Measurements from ENCODE around the gene RHBDF1. TPM values are rescaled to one million over a fixed set of nuclear protein-coding genes. Genes with fewer than 3 reads are reported as not detected.

The RHBDF1 gene
- total and polyA plus RNA-seq, 10 of the 15 experiments (the other 5 are each of a cell fraction or from before 2014, with no cell fraction given) = 0.04 to 0.85 (median 0.36) TPM; not detected in 3

GRCh38 chr16:54237-54581, 18.2 kb downstream of the RHBDF1 start:
- BruUV-seq (replicated peaks) = TSS peak; percentile 81
- H3K9me3 ChIP-seq (replicated peaks; ENCODE audit: control insufficient read depth, insufficient read depth, low read length) = no peaks in the 10 kb centered on the region; the same call in 2 of the 3 replicates
- H2AFZ ChIP-seq (ENCODE audit: control insufficient read depth, low read depth, low read length) = no peak overlapping the region; the same call in 1 of the 2 replicates
- peaks cover 6 to 11% of the 10 kb centered on the region in 2 experiments for H3K36me3 ChIP-seq (ENCODE audit: control insufficient read depth in 2 of 2, insufficient read depth in 2 of 2, low read length in 1 of 2)
- no peaks in the 10 kb centered on the region for H3K27me3 ChIP-seq (replicated peaks in 1 of 2; ENCODE audit: control insufficient read depth in 2 of 2, insufficient read depth in 2 of 2, low read length in 1 of 2)
- H3K4me1 ChIP-seq (ENCODE audit: control insufficient read depth, insufficient read depth, low read length) = no peaks in the 10 kb centered on the region
- no peak for ATAC-seq
- ChIA-PET CTCF (interaction anchor here (1.1 to 2.1 kb wide), 5 partner anchors 12 to 53 kb away, joined by 5 to 14 read pairs (median 11); no protein-coding TSS in a partner anchor), RAD21 (ENCODE audit: unreplicated experiment) (interaction anchor here (1.6 to 2.0 kb wide), 4 partner anchors 11 to 31 kb away, joined by 6 to 22 read pairs (median 6); partner anchors contain the start of gene MPG), POLR2A (interaction anchor here (0.7 to 2.3 kb wide), 3 partner anchors 11 to 16 kb away, joined by 3 to 18 read pairs (median 5); no protein-coding TSS in a partner anchor), SMC1A (ENCODE audit: uncharacterized antibody, unreplicated experiment) (interaction anchor here (1.6 kb wide), 2 partner anchors 10 to 16 kb away, joined by 10 read pairs; no protein-coding TSS in a partner anchor)
- H3K27ac ChIP-seq (ENCODE audit: control insufficient read depth, insufficient read depth) = peak overlapping the region; percentile 39
- peak overlapping the region; percentile 88 for H3K4me3 ChIP-seq
- WGBS (ENCODE audit: insufficient coverage, insufficient replicate concordance, low lambda C conversion rate, missing lambda C conversion rate) = under 1% methylated on average over 12 of the region's 12 CpGs
- H3K79me2 ChIP-seq (ENCODE audit: control insufficient read depth, insufficient read depth, low read length) = peaks cover 43% of the 10 kb centered on the region
- no peaks in the 10 kb centered on the region for H4K20me1 ChIP-seq (ENCODE audit: control insufficient read depth, insufficient read depth)
- no peak for FAIRE-seq
- in situ Hi-C loops (cut with MboI) = no loop called here
- peak overlapping the region; percentile 70 for H3K9ac ChIP-seq (ENCODE audit: control insufficient read depth, insufficient read depth, low read length)
- DNase-seq (ENCODE audit: low read depth, low spot score) = no peak
- peak overlapping the region; percentile 66 for H3K4me2 ChIP-seq (ENCODE audit: control insufficient read depth, insufficient read depth)
- intact Hi-C loops (cut with micrococcal nuclease; ENCODE audit: unreplicated experiment) = no loop called here
- TF ChIP-seq HDAC6 (IDR thresholded peaks at IDR 0.05; ENCODE audit: unreplicated experiment) = no peak
- TF ChIP-seq POLR2AphosphoS2 (IDR thresholded peaks at IDR 0.05; ENCODE audit: low read depth, low read length) = no peak
- no peak for TF ChIP-seq ZNF24 (IDR thresholded peaks at IDR 0.05)
- TF ChIP-seq, protein P1, sequence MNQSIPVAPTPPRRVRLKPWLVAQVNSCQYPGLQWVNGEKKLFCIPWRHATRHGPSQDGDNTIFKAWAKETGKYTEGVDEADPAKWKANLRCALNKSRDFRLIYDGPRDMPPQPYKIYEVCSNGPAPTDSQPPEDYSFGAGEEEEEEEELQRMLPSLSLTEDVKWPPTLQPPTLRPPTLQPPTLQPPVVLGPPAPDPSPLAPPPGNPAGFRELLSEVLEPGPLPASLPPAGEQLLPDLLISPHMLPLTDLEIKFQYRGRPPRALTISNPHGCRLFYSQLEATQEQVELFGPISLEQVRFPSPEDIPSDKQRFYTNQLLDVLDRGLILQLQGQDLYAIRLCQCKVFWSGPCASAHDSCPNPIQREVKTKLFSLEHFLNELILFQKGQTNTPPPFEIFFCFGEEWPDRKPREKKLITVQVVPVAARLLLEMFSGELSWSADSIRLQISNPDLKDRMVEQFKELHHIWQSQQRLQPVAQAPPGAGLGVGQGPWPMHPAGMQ (IDR thresholded peaks at IDR 0.05; ENCODE audit: borderline replicate concordance) = no peak
- TF ChIP-seq ETV6 (conservative IDR thresholded peaks at IDR 0.05 in 1 of 2, IDR thresholded peaks at IDR 0.05 in 1 of 2; ENCODE audit: borderline replicate concordance in 1 of 2, low read depth in 1 of 2) = no peak
- no peak for TF ChIP-seq NR2F1 (conservative IDR thresholded peaks at IDR 0.05)
- TF ChIP-seq NFXL1 (IDR thresholded peaks at IDR 0.05; ENCODE audit: borderline replicate concordance) = no peak
- TF ChIP-seq, protein P2, sequence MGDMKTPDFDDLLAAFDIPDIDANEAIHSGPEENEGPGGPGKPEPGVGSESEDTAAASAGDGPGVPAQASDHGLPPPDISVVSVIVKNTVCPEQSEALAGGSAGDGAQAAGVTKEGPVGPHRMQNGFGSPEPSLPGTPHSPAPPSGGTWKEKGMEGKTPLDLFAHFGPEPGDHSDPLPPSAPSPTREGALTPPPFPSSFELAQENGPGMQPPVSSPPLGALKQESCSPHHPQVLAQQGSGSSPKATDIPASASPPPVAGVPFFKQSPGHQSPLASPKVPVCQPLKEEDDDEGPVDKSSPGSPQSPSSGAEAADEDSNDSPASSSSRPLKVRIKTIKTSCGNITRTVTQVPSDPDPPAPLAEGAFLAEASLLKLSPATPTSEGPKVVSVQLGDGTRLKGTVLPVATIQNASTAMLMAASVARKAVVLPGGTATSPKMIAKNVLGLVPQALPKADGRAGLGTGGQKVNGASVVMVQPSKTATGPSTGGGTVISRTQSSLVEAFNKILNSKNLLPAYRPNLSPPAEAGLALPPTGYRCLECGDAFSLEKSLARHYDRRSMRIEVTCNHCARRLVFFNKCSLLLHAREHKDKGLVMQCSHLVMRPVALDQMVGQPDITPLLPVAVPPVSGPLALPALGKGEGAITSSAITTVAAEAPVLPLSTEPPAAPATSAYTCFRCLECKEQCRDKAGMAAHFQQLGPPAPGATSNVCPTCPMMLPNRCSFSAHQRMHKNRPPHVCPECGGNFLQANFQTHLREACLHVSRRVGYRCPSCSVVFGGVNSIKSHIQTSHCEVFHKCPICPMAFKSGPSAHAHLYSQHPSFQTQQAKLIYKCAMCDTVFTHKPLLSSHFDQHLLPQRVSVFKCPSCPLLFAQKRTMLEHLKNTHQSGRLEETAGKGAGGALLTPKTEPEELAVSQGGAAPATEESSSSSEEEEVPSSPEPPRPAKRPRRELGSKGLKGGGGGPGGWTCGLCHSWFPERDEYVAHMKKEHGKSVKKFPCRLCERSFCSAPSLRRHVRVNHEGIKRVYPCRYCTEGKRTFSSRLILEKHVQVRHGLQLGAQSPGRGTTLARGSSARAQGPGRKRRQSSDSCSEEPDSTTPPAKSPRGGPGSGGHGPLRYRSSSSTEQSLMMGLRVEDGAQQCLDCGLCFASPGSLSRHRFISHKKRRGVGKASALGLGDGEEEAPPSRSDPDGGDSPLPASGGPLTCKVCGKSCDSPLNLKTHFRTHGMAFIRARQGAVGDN (IDR thresholded peaks at IDR 0.05) = no peak
- no peak for TF ChIP-seq PAX8 (IDR thresholded peaks at IDR 0.05)
- TF ChIP-seq IKZF1 (conservative IDR thresholded peaks at IDR 0.05) = no peak
- TF ChIP-seq, protein P3, sequence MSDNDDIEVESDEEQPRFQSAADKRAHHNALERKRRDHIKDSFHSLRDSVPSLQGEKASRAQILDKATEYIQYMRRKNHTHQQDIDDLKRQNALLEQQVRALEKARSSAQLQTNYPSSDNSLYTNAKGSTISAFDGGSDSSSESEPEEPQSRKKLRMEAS (IDR thresholded peaks at IDR 0.05; ENCODE audit: low read depth, low read length) = no peak
- TF ChIP-seq, protein P4, sequence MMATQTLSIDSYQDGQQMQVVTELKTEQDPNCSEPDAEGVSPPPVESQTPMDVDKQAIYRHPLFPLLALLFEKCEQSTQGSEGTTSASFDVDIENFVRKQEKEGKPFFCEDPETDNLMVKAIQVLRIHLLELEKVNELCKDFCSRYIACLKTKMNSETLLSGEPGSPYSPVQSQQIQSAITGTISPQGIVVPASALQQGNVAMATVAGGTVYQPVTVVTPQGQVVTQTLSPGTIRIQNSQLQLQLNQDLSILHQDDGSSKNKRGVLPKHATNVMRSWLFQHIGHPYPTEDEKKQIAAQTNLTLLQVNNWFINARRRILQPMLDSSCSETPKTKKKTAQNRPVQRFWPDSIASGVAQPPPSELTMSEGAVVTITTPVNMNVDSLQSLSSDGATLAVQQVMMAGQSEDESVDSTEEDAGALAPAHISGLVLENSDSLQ (IDR thresholded peaks at IDR 0.05) = peak; percentile 15; the same call in 1 of the 2 replicates
- TF ChIP-seq SMARCA5 (IDR thresholded peaks at IDR 0.05) = peak; percentile 64; the same call in 1 of the 2 replicates
- TF ChIP-seq ATF7 (IDR thresholded peaks at IDR 0.05; ENCODE audit: low read depth) = no peak
- no peak for TF ChIP-seq SPI1 (IDR thresholded peaks at IDR 0.05; ENCODE audit: borderline replicate concordance, insufficient read depth, low read depth, low read length)
- no peak for TF ChIP-seq CBFB (IDR thresholded peaks at IDR 0.05; ENCODE audit: low read depth)
- TF ChIP-seq MTA3 (IDR thresholded peaks at IDR 0.05; ENCODE audit: borderline replicate concordance, low read length) = no peak
- TF ChIP-seq SRF (IDR thresholded peaks at IDR 0.05; ENCODE audit: low read depth in 2 of 2, low read length in 2 of 2) = no peak
- no peak for TF ChIP-seq RUNX3 (IDR thresholded peaks at IDR 0.05; ENCODE audit: low read length)
- TF ChIP-seq SIN3A (IDR thresholded peaks at IDR 0.05; ENCODE audit: low read depth, low read length) = no peak; the same call in 1 of the 2 replicates
